ENCODE results near the gene MAP3K6.

Gene MAP3K6

GRCh38 chr1:27366113-27366410, 699 bp downstream of the MAP3K6 start:
- H3K9me3 ChIP-seq (ENCODE audit: insufficient read depth, low read length) = no peaks in the 10 kb centered on the region
- H3K4me2 ChIP-seq (ENCODE audit: low read depth, low read length, poor library complexity, severe bottlenecking) = peak overlapping the region; percentile 92
- H2AFZ ChIP-seq (ENCODE audit: low read depth, low read length, severe bottlenecking) = peak overlapping the region; percentile 72
- no peaks in the 10 kb centered on the region for H3K36me3 ChIP-seq (ENCODE audit: low read length)
- no peaks in the 10 kb centered on the region for H3K79me2 ChIP-seq (ENCODE audit: insufficient read depth, low read length)
- H3K27ac ChIP-seq (ENCODE audit: low read depth, low read length) = no peak overlapping the region
- peak overlapping the region; percentile 67 for H3K4me3 ChIP-seq (ENCODE audit: insufficient read depth, low read length, poor library complexity, severe bottlenecking)
- H3K27me3 ChIP-seq (ENCODE audit: low read length) = no peaks in the 10 kb centered on the region
- H3F3A ChIP-seq (ENCODE audit: insufficient read depth) = peaks cover 4% of the 10 kb centered on the region; the same call in 1 of the 2 replicates
- no peaks in the 10 kb centered on the region for H3K9me2 ChIP-seq (replicated peaks; ENCODE audit: insufficient read depth, low read length)
- H4K20me1 ChIP-seq (ENCODE audit: low read depth, low read length) = no peaks in the 10 kb centered on the region
- H3K9ac ChIP-seq (ENCODE audit: low read length) = peak overlapping the region; percentile 55
- TF ChIP-seq CTCF (IDR thresholded peaks at IDR 0.05; ENCODE audit: insufficient read depth, low read length, poor library complexity, severe bottlenecking) = no peak
- no peak for TF ChIP-seq EZH2phosphoT487 (conservative IDR thresholded peaks at IDR 0.05; ENCODE audit: low read length)

- no peak overlapping the region for H3K27ac ChIP-seq (ENCODE audit: low read depth, low read length)
- H3K9ac ChIP-seq (ENCODE audit: low read length) = peak overlapping the region; percentile 55
Observed at GRCh38 chr1:27365372-27366112, 1.2 kb downstream of the MAP3K6 start.

GRCh38 chr1:27364696-27365371, 1.9 kb downstream of the MAP3K6 start:
- peak overlapping the region; percentile 92 for H3K4me2 ChIP-seq (ENCODE audit: low read depth, low read length, poor library complexity, severe bottlenecking)
- no peaks in the 10 kb centered on the region for H3K79me2 ChIP-seq (ENCODE audit: insufficient read depth, low read length)
- H3K9me3 ChIP-seq (ENCODE audit: insufficient read depth, low read length) = no peaks in the 10 kb centered on the region
- H3K9me2 ChIP-seq (replicated peaks; ENCODE audit: insufficient read depth, low read length) = no peaks in the 10 kb centered on the region
- H4K20me1 ChIP-seq (ENCODE audit: low read depth, low read length) = no peaks in the 10 kb centered on the region
- H3K9ac ChIP-seq (ENCODE audit: low read length) = no peak overlapping the region
- H3K27ac ChIP-seq (ENCODE audit: low read depth, low read length) = no peak overlapping the region
- no peaks in the 10 kb centered on the region for H3K27me3 ChIP-seq (ENCODE audit: low read length)
- no peaks in the 10 kb centered on the region for H3K36me3 ChIP-seq (ENCODE audit: low read length)
- TF ChIP-seq CTCF (IDR thresholded peaks at IDR 0.05; ENCODE audit: insufficient read depth, low read length, poor library complexity, severe bottlenecking) = no peak
- no peak for TF ChIP-seq EZH2phosphoT487 (conservative IDR thresholded peaks at IDR 0.05; ENCODE audit: low read length)
- H2AFZ ChIP-seq (ENCODE audit: low read depth, low read length, severe bottlenecking) = peak overlapping the region; percentile 55
- H3F3A ChIP-seq (ENCODE audit: insufficient read depth) = peaks cover 4% of the 10 kb centered on the region; the same call in 1 of the 2 replicates
- H3K4me3 ChIP-seq (ENCODE audit: insufficient read depth, low read length, poor library complexity, severe bottlenecking) = no peak overlapping the region

More at GRCh38 chr1:27365372-27366112, 1.2 kb downstream of the MAP3K6 start:
- Histone ChIP-seq H3K9me3 (ENCODE audit: insufficient read depth, low read length) (no peaks in the 10 kb centered on the region), H3F3A (ENCODE audit: insufficient read depth) (peaks cover 4% of the 10 kb centered on the region; the same call in 1 of the 2 replicates), H4K20me1 (ENCODE audit: low read depth, low read length) (no peaks in the 10 kb centered on the region), H2AFZ (ENCODE audit: low read depth, low read length, severe bottlenecking) (peak overlapping the region; percentile 72), H3K27me3 (ENCODE audit: low read length) (no peaks in the 10 kb centered on the region), H3K79me2 (ENCODE audit: insufficient read depth, low read length) (no peaks in the 10 kb centered on the region), H3K9me2 (replicated peaks; ENCODE audit: insufficient read depth, low read length) (no peaks in the 10 kb centered on the region), H3K4me2 (ENCODE audit: low read depth, low read length, poor library complexity, severe bottlenecking) (peak overlapping the region; percentile 92), H3K36me3 (ENCODE audit: low read length) (no peaks in the 10 kb centered on the region), H3K4me3 (ENCODE audit: insufficient read depth, low read length, poor library complexity, severe bottlenecking) (peak overlapping the region; percentile 67)
- no peak for TF ChIP-seq EZH2phosphoT487 (conservative IDR thresholded peaks at IDR 0.05; ENCODE audit: low read length)
- no peak for TF ChIP-seq CTCF (IDR thresholded peaks at IDR 0.05; ENCODE audit: insufficient read depth, low read length, poor library complexity, severe bottlenecking)

Data from SU-DHL-6 (cell line).